PC-9 (cell line): ENCODE measurements around the gene UBL4A. TPM values are rescaled to one million over a fixed set of nuclear protein-coding genes. Genes with fewer than 3 reads are reported as not detected.
A peak's percentile ranks its signal among the peaks of the same experiment; 100 is the strongest.

ENCODE experiments used
- BruUV-seq: library from RNA; stranded (reverse); fragments of 400-500 nt; replicated peaks from 2 replicates; lab custom pipeline; 2021; lab: Mats Ljungman, UMichigan
- CTCF ChIA-PET: fragments of 300-600 bp; sonication (Branson Sonifier 250); formaldehyde crosslinking; loops from one replicate; lab custom pipeline; 2022; ENCODE audit warnings: antibody characterized with exemption; lab: Charles Lee
- POLR2A ChIA-PET: fragments of 300-600 bp; sonication (Branson Sonifier 250); formaldehyde crosslinking; loops from one replicate; lab custom pipeline; 2022; ENCODE audit warnings: antibody characterized with exemption; ENCODE audit not compliant: unreplicated experiment; lab: Charles Lee
- DNase-seq, 2 experiments: peaks; one replicate each; pipeline versions ENCODE4 v3.0.0 to v3.0.0-alpha.2; 2015 to 2022; ENCODE audit warnings: mixed read lengths in 1 of 2
- H2AFZ ChIP-seq: fragments of 200-600 bp; sonication (generic); 2 replicates; pipeline ENCODE4 v1.8.1; 2017; ENCODE audit warnings: antibody characterized with exemption
- H3F3A ChIP-seq: fragments of 200-600 bp; sonication (generic); 2 replicates; pipeline ENCODE4 v1.8.1; 2017; ENCODE audit warnings: antibody characterized with exemption, mild to moderate bottlenecking, low read depth; ENCODE audit not compliant: insufficient read depth
- H3K27ac ChIP-seq: fragments of 200-600 bp; sonication (generic); 2 replicates; pipeline ENCODE4 v1.6.1; 2016; ENCODE audit warnings: mixed run types
- H3K27me3 ChIP-seq: fragments of 200-600 bp; sonication (generic); 2 replicates; pipeline ENCODE4 v1.6.1; 2016; ENCODE audit warnings: low read depth, mixed run types; ENCODE audit not compliant: insufficient read depth
- H3K36me3 ChIP-seq: fragments of 200-600 bp; sonication (generic); 2 replicates; pipeline ENCODE4 v1.6.1; 2016; ENCODE audit warnings: low read depth, mixed run types
- H3K4me1 ChIP-seq: fragments of 200-600 bp; sonication (generic); replicated peaks from 2 replicates; pipeline ENCODE4 v1.6.1; 2016; ENCODE audit warnings: mixed run types; ENCODE audit not compliant: insufficient read depth
- H3K4me2 ChIP-seq: fragments of 200-600 bp; sonication (generic); 2 replicates; pipeline ENCODE4 v1.6.1; 2017; ENCODE audit warnings: mixed run types
- H3K4me3 ChIP-seq: fragments of 200-600 bp; sonication (generic); 2 replicates; pipeline ENCODE4 v1.6.1; 2016; ENCODE audit warnings: mixed run types
- H3K79me2 ChIP-seq: fragments of 200-600 bp; sonication (generic); 2 replicates; pipeline ENCODE4 v1.6.1; 2017; ENCODE audit warnings: low read depth, mixed run types
- H3K9me2 ChIP-seq: fragments of 200-600 bp; sonication (generic); 2 replicates; pipeline ENCODE4 v1.8.1; 2017; ENCODE audit warnings: mild to moderate bottlenecking; ENCODE audit not compliant: insufficient read depth
- H3K9me3 ChIP-seq: fragments of 200-600 bp; sonication (generic); 2 replicates; pipeline ENCODE4 v1.8.1; 2016; ENCODE audit warnings: low read depth; ENCODE audit not compliant: insufficient read depth
- H4K20me1 ChIP-seq: fragments of 200-600 bp; sonication (generic); 2 replicates; pipeline ENCODE4 v1.8.1; 2017; ENCODE audit not compliant: insufficient read depth
- EZH2 ChIP-seq: fragments of 200-600 bp; sonication (generic); IDR thresholded peaks from 2 replicates; pipeline ENCODE4 v1.8.0; 2017; ENCODE audit warnings: antibody characterized with exemption, low read depth
- intact Hi-C: fragments of 100-400 bp; cut with micrococcal nuclease; formaldehyde crosslinking; loops from one replicate; pipeline ENCODE4 v1.10.0; 2022; ENCODE audit not compliant: unreplicated experiment
- total RNA-seq: library from RNA; stranded (reverse); gene quantifications from 2 replicates; pipeline ENCODE4 v1.2.3, GENCODE V29; 2021
- TF ChIP-seq, protein P1 (sequence below): fragments of 200-600 bp; sonication (generic); conservative IDR thresholded peaks from 2 replicates; pipeline ENCODE4 v1.6.1; 2017; ENCODE audit warnings: mixed run types, antibody characterized with exemption, mild to moderate bottlenecking, moderate library complexity

The UBL4A gene
- total RNA-seq, 1 experiment from 2014 or later, result 80.7 TPM

DNA sequence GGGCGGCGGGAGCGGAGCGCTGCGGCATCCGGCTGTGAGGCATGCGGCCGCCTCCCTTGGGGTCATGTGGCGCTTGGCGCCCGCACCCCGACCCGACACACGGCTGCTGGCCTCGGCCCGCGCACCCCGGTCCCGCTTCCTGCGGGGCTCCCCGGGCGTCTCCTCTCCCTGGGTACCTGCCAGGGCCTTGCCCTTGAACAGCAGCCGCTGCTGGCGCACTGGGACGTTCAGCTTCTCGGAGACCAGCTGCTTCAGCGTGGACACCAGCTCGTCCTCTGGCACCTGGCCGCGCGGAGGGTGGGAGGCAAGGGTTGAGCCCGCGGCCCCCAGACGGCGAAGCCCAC lies 391 bp downstream of the UBL4A start:
- H2AFZ ChIP-seq, result peak overlapping the region; percentile 69; the same call in 1 of the 2 replicates
- H3K9me2 ChIP-seq, result no peaks in the 10 kb centered on the region
- peaks cover 9% of the 10 kb centered on the region; the same call in 1 of the 2 replicates for H3F3A ChIP-seq
- H3K79me2 ChIP-seq, result peaks cover 14% of the 10 kb centered on the region
- intact Hi-C loops, result loop anchor here (5.0 kb wide), 1 partner anchor 89 kb away; the partner anchor contains the start of gene RPL10
- H3K4me2 ChIP-seq, result peak overlapping the region; percentile 88
- peak overlapping the region; percentile 69 for H3K4me3 ChIP-seq
- H3K36me3 ChIP-seq, result no peaks in the 10 kb centered on the region
- peaks cover 26% of the 10 kb centered on the region for H3K4me1 ChIP-seq
- TF ChIP-seq, protein P1, sequence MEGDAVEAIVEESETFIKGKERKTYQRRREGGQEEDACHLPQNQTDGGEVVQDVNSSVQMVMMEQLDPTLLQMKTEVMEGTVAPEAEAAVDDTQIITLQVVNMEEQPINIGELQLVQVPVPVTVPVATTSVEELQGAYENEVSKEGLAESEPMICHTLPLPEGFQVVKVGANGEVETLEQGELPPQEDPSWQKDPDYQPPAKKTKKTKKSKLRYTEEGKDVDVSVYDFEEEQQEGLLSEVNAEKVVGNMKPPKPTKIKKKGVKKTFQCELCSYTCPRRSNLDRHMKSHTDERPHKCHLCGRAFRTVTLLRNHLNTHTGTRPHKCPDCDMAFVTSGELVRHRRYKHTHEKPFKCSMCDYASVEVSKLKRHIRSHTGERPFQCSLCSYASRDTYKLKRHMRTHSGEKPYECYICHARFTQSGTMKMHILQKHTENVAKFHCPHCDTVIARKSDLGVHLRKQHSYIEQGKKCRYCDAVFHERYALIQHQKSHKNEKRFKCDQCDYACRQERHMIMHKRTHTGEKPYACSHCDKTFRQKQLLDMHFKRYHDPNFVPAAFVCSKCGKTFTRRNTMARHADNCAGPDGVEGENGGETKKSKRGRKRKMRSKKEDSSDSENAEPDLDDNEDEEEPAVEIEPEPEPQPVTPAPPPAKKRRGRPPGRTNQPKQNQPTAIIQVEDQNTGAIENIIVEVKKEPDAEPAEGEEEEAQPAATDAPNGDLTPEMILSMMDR, result no peak
- TF ChIP-seq EZH2, result no peak
- POLR2A ChIA-PET, result interaction anchor here (0.6 kb wide), 1 partner anchor 117 kb away, joined by 6 read pairs; no protein-coding TSS in a partner anchor
- no peaks in the 10 kb centered on the region for H4K20me1 ChIP-seq
- BruUV-seq, result no TSS peak
- DNase-seq, result peak in 1 of 2 experiments; percentile 51
- H3K9me3 ChIP-seq, result no peaks in the 10 kb centered on the region
- CTCF ChIA-PET, result interaction anchor here (0.6 kb wide), 1 partner anchor 21 kb away, joined by 4 read pairs; no protein-coding TSS in a partner anchor
- H3K27me3 ChIP-seq, result no peaks in the 10 kb centered on the region
- peak overlapping the region; percentile 9; the same call in 1 of the 2 replicates for H3K27ac ChIP-seq

DNA sequence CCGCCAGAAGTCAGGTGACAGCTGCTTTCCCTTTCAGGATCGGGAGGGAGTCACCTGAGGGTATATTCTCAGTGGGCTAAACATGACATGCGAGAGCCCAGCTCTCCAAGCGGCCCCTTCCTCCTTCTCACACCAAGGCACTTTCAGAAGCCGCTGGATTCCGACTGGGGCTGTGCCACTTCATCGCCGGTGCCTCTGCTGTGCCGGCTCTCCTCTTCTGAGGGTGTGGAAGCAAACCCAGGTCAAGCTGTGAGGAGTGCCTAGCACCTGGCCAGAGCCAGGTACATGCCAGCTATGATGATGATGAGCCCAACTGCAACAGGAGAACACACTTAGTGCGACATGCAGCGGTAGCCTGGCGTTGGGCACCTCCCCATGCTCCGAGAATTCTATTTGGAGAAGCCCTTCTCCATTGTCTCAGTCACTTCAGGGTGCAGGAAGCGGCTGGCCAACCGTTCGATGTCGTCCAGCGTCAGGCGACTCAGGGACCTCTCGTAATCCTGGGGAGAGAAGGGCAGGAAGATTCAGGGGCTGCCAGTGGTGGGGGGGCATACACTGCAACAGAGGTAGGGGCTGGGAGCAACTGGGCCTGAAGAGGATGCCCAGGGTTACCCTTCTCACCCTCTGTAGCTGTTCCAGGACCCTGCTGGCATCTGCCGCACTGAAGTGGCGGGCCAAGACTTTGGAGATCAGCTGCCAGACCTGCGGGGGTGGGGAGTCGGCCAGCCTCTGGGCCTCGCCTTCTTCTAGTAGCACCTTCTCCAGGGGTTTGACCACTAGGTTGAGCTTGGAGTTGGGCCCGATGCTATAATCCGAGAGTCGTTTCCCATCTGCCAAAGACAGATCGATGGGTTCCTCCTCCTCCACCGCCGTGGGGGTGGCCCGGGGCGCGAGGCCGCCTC lies 1.0 kb downstream of the UBL4A start:
- peak in 1 of 2 experiments; percentile 14 for DNase-seq
- Histone ChIP-seq H3K79me2 (peaks cover 14% of the 10 kb centered on the region), H3K27me3 (no peaks in the 10 kb centered on the region), H3K9me2 (no peaks in the 10 kb centered on the region), H3K4me2 (peak overlapping the region; percentile 88), H3K4me3 (peak overlapping the region; percentile 69; the same call in 1 of the 2 replicates), H3F3A (peaks cover 6% of the 10 kb centered on the region; the same call in 1 of the 2 replicates), H3K9me3 (no peaks in the 10 kb centered on the region), H3K27ac (peak overlapping the region; percentile 9; the same call in 1 of the 2 replicates), H3K4me1 (peaks cover 26% of the 10 kb centered on the region), H4K20me1 (no peaks in the 10 kb centered on the region), H2AFZ (peak overlapping the region; percentile 69; the same call in 1 of the 2 replicates), H3K36me3 (no peaks in the 10 kb centered on the region)
- intact Hi-C loops, result loop anchor here (2.0 to 5.0 kb wide), 3 partner anchors 27 to 113 kb away; partner anchors contain the start of genes PLXNA3 and RPL10
- TF ChIP-seq EZH2, result no peak
- TF ChIP-seq, protein P1, result no peak
- CTCF ChIA-PET, result interaction anchor here (0.5 to 1.5 kb wide), 2 partner anchors 112 to 172 kb away, joined by 5 to 6 read pairs; no protein-coding TSS in a partner anchor
- POLR2A ChIA-PET, result interaction anchor here (0.6 kb wide), 2 partner anchors 28 to 116 kb away, joined by 6 to 9 read pairs; no protein-coding TSS in a partner anchor
- BruUV-seq, result no TSS peak
